Panc1 (cell line): ENCODE data around the gene ENTREP3. TPM values are rescaled to one million over a fixed set of nuclear protein-coding genes. Genes with fewer than 3 reads are reported as not detected.

Experiments used
- ATAC-seq: fragments of 200-7000 bp; cut with Tn5 transposase; 2 replicates; pipeline ENCODE4 v1.9.1; 2020; ENCODE audit warnings: mild to moderate bottlenecking, moderate library complexity
- BruUV-seq: library from RNA; stranded (reverse); fragments of 400-500 nt; replicated peaks from 2 replicates; lab custom pipeline; 2021; lab: Mats Ljungman, UMichigan
- CTCF ChIA-PET: fragments of 300-600 bp; sonication (Branson Sonifier 250); formaldehyde crosslinking; loops from one replicate; lab custom pipeline; 2022; ENCODE audit warnings: antibody characterized with exemption; lab: Charles Lee
- POLR2A ChIA-PET: fragments of 300-600 bp; sonication (Branson Sonifier 250); formaldehyde crosslinking; loops from one replicate; lab custom pipeline; 2022; ENCODE audit warnings: antibody characterized with exemption; lab: Charles Lee
- DNase-seq: peaks from one replicate; pipeline ENCODE4 v3.0.0-alpha.2; 2010; ENCODE audit warnings: low read depth, low spot score
- H3K27ac ChIP-seq: 2 replicates; pipeline ENCODE4 v1.5.1; 2011; ENCODE audit warnings: mild to moderate bottlenecking, low read length, inconsistent platforms
- H3K27me3 ChIP-seq: fragments of 200-500 bp; sonication (Bioruptor generic); 2 replicates; pipeline ENCODE4 v1.6.0; 2014; ENCODE audit warnings: low read length, inconsistent platforms; ENCODE audit not compliant: control insufficient read depth, insufficient read depth
- H3K36me3 ChIP-seq: fragments of 200-500 bp; sonication (Bioruptor generic); 2 replicates; pipeline ENCODE4 v1.5.1; 2014; ENCODE audit warnings: inconsistent platforms, mild to moderate bottlenecking, low read length, moderate library complexity; ENCODE audit not compliant: control insufficient read depth, insufficient read depth
- H3K4me1 ChIP-seq: 2 replicates; pipeline ENCODE4 v1.5.1; 2011; ENCODE audit warnings: inconsistent platforms, mild to moderate bottlenecking, low read length, moderate library complexity; ENCODE audit not compliant: control insufficient read depth, insufficient read depth
- H3K4me3 ChIP-seq, 2 experiments: 2 replicates each; pipeline ENCODE4 v1.5.1; 2011 to 2012; ENCODE audit warnings: low read depth in 2 of 2, low read length in 2 of 2, mild to moderate bottlenecking in 2 of 2, inconsistent platforms in 1 of 2, moderate library complexity in 1 of 2
- H3K9me3 ChIP-seq: fragments of 200-500 bp; sonication (Bioruptor generic); 2 replicates; pipeline ENCODE4 v1.5.1; 2014; ENCODE audit warnings: low read depth, mild to moderate bottlenecking, inconsistent platforms, low read length, moderate library complexity; ENCODE audit not compliant: control insufficient read depth, insufficient read depth
- CTCF ChIP-seq: fragments of 450-650 bp; IDR thresholded peaks from 2 replicates; pipeline ENCODE4 v1.5.1; 2017; ENCODE audit warnings: mild to moderate bottlenecking
- POLR2AphosphoS5 ChIP-seq: IDR thresholded peaks from 2 replicates; pipeline ENCODE4 v1.6.1; 2012; ENCODE audit warnings: mild to moderate bottlenecking, low read depth, low read length, moderate library complexity
- SIN3A ChIP-seq: IDR thresholded peaks from 2 replicates; pipeline ENCODE4 v1.6.1; 2012; ENCODE audit warnings: low read depth, mild to moderate bottlenecking, low read length, moderate library complexity, borderline replicate concordance; ENCODE audit not compliant: insufficient read depth
- TCF7L2 ChIP-seq: IDR thresholded peaks from 2 replicates; pipeline ENCODE4 v1.6.1; 2011; ENCODE audit warnings: mild to moderate bottlenecking, low read depth, low read length, inconsistent platforms
- in situ Hi-C: cut with HindIII; loops from 2 replicates; pipeline ENCODE4 v1.10.0; 2016; ENCODE audit warnings: low sequenced_read_pairs, low pct_unique_long_range_greater_than_20kb
- intact Hi-C: fragments of 100-400 bp; cut with micrococcal nuclease; formaldehyde crosslinking; loops from one replicate; pipeline ENCODE4 v1.10.0; 2022; ENCODE audit not compliant: unreplicated experiment
- total RNA-seq: library from RNA; stranded (reverse); gene quantifications from one replicate; pipeline ENCODE4 v1.2.1, GENCODE V29; 2021; ENCODE audit not compliant: unreplicated experiment
- TF ChIP-seq, protein P1 (sequence below), 2 experiments: IDR thresholded peaks; 2 replicates each; pipeline ENCODE4 v1.6.1; 2011 to 2012; ENCODE audit warnings: low read depth in 2 of 2, control low read depth in 1 of 2, low read length in 1 of 2, mild to moderate bottlenecking in 1 of 2, moderate library complexity in 1 of 2; ENCODE audit not compliant: insufficient read depth in 1 of 2

ENTREP3 gene
- total RNA-seq, 1 experiment from 2014 or later: 94.7 TPM

DNA sequence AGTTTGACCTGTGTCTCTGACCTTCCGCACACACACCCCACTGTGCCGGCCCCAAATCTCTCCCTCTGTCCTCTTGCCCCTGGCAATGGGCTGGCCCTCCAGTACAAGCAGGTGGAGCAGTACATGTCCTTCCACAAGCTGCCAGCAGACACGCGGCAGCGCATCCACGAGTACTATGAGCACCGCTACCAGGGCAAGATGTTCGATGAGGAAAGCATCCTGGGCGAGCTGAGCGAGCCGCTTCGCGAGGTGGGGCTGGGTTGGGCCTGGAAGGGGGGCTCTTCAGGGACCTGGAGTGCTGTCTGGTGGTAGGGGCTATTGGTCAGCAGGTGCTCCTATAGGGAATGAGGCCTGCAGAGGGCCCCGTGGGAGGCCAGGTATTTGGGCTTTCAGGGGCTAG lies 29.8 kb upstream of the ENTREP3 start:
- CTCF ChIA-PET: no interaction called here
- ATAC-seq: no peak
- intact Hi-C loops: no loop called here

GRCh38 chr1:155284476-155284875 lies 29.2 kb upstream of the ENTREP3 start:
- no TSS peak for BruUV-seq
- DNase-seq: no peak
- POLR2A ChIA-PET: no interaction called here
- intact Hi-C loops: no loop called here
- CTCF ChIA-PET: no interaction called here
- Histone ChIP-seq H3K4me1 (no peaks in the 10 kb centered on the region), H3K36me3 (no peaks in the 10 kb centered on the region), H3K4me3 (no peak overlapping the region), H3K9me3 (no peaks in the 10 kb centered on the region), H3K27ac (no peak overlapping the region), H3K27me3 (no peaks in the 10 kb centered on the region)
- ATAC-seq: no peak
- TF ChIP-seq POLR2AphosphoS5: no peak
- TF ChIP-seq, protein P1, sequence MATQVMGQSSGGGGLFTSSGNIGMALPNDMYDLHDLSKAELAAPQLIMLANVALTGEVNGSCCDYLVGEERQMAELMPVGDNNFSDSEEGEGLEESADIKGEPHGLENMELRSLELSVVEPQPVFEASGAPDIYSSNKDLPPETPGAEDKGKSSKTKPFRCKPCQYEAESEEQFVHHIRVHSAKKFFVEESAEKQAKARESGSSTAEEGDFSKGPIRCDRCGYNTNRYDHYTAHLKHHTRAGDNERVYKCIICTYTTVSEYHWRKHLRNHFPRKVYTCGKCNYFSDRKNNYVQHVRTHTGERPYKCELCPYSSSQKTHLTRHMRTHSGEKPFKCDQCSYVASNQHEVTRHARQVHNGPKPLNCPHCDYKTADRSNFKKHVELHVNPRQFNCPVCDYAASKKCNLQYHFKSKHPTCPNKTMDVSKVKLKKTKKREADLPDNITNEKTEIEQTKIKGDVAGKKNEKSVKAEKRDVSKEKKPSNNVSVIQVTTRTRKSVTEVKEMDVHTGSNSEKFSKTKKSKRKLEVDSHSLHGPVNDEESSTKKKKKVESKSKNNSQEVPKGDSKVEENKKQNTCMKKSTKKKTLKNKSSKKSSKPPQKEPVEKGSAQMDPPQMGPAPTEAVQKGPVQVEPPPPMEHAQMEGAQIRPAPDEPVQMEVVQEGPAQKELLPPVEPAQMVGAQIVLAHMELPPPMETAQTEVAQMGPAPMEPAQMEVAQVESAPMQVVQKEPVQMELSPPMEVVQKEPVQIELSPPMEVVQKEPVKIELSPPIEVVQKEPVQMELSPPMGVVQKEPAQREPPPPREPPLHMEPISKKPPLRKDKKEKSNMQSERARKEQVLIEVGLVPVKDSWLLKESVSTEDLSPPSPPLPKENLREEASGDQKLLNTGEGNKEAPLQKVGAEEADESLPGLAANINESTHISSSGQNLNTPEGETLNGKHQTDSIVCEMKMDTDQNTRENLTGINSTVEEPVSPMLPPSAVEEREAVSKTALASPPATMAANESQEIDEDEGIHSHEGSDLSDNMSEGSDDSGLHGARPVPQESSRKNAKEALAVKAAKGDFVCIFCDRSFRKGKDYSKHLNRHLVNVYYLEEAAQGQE (IDR thresholded peaks at IDR 0.05; ENCODE audit: insufficient read depth in 1 of 2, low read depth in 2 of 2, low read length in 1 of 2): no peak
- TF ChIP-seq SIN3A: no peak
- TF ChIP-seq CTCF: no peak
- no peak for TF ChIP-seq TCF7L2
- in situ Hi-C loops: no loop called here

More for the DNA sequence above, 29.8 kb upstream of the ENTREP3 start:
- no peaks in the 10 kb centered on the region for H3K27me3 ChIP-seq
- H3K27ac ChIP-seq: no peak overlapping the region
- H3K36me3 ChIP-seq: no peaks in the 10 kb centered on the region
- in situ Hi-C loops: no loop called here
- TF ChIP-seq SIN3A (no peak), TCF7L2 (no peak), CTCF (no peak), POLR2AphosphoS5 (no peak)
- TF ChIP-seq, protein P1 (IDR thresholded peaks at IDR 0.05; ENCODE audit: insufficient read depth in 1 of 2, low read depth in 2 of 2, low read length in 1 of 2): no peak
- H3K4me3 ChIP-seq: no peak overlapping the region
- POLR2A ChIA-PET: no interaction called here
- no TSS peak for BruUV-seq
- no peak for DNase-seq
- H3K4me1 ChIP-seq: no peaks in the 10 kb centered on the region
- H3K9me3 ChIP-seq: no peaks in the 10 kb centered on the region
